ENCODE data around the gene OLFM4.

The OLFM4 gene, protein sequence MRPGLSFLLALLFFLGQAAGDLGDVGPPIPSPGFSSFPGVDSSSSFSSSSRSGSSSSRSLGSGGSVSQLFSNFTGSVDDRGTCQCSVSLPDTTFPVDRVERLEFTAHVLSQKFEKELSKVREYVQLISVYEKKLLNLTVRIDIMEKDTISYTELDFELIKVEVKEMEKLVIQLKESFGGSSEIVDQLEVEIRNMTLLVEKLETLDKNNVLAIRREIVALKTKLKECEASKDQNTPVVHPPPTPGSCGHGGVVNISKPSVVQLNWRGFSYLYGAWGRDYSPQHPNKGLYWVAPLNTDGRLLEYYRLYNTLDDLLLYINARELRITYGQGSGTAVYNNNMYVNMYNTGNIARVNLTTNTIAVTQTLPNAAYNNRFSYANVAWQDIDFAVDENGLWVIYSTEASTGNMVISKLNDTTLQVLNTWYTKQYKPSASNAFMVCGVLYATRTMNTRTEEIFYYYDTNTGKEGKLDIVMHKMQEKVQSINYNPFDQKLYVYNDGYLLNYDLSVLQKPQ

DNA sequence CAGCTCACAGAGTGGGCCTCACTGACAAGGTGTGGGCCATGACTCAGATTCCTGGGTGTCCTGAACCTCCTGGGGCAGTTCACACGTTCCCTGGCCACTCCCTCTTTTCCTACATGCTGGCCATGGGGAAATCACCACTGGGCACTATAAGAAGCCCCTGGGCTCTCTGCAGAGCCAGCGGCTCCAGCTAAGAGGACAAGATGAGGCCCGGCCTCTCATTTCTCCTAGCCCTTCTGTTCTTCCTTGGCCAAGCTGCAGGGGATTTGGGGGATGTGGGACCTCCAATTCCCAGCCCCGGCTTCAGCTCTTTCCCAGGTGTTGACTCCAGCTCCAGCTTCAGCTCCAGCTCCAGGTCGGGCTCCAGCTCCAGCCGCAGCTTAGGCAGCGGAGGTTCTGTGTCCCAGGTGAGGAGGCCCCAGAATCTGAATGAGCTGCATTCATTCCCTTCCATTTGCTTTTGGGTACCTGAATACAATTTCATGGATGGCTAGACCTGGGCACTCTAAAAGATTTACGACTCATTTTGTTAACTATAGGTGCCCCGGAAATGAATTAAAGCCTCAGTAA is at the start of gene OLFM4:
TSS of gene OLFM4 (plus strand) at position 177 of the 567 bp plus-strand sequence. CDS start at position 201, 24 bp downstream.
- in situ Hi-C loops (cut with HindIII; ENCODE audit: low sequenced_read_pairs) = no loop called here
- no peak within 1 kb of the TSS for H3K4me3 ChIP-seq (ENCODE audit: low read depth, low read length)
- TF ChIP-seq, protein P1, sequence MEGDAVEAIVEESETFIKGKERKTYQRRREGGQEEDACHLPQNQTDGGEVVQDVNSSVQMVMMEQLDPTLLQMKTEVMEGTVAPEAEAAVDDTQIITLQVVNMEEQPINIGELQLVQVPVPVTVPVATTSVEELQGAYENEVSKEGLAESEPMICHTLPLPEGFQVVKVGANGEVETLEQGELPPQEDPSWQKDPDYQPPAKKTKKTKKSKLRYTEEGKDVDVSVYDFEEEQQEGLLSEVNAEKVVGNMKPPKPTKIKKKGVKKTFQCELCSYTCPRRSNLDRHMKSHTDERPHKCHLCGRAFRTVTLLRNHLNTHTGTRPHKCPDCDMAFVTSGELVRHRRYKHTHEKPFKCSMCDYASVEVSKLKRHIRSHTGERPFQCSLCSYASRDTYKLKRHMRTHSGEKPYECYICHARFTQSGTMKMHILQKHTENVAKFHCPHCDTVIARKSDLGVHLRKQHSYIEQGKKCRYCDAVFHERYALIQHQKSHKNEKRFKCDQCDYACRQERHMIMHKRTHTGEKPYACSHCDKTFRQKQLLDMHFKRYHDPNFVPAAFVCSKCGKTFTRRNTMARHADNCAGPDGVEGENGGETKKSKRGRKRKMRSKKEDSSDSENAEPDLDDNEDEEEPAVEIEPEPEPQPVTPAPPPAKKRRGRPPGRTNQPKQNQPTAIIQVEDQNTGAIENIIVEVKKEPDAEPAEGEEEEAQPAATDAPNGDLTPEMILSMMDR (IDR thresholded peaks at IDR 0.05; ENCODE audit: low read depth, low read length, missing control alignments) = no peak
- DNase-seq (ENCODE audit: low read depth) = no peak

DNA sequence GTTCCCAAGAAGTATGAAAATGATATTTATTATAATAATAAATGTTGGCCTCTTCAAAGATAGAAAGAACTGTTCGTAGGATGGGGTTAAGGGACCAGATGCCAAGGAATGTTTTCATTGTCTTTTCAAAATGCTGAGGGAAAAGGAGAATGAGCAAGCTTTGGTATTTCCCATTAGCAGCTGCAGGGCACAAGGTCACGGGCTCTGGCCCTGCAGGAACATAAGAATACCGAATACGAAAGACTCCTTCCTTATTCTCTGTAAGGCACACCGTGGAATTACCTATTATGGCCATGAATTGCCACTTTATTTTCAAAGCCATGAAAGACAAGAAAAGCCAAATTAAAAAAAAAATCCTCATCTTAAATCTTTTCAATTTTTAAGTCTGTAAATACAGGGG is 49.6 kb upstream of the OLFM4 start:
- no peak for DNase-seq (ENCODE audit: low read depth)
- in situ Hi-C loops (cut with HindIII; ENCODE audit: low sequenced_read_pairs) = no loop called here
- H3K4me3 ChIP-seq (ENCODE audit: low read depth, low read length) = no peak overlapping the region
- TF ChIP-seq, protein P1 (IDR thresholded peaks at IDR 0.05; ENCODE audit: low read depth, low read length, missing control alignments) = no peak

DNA sequence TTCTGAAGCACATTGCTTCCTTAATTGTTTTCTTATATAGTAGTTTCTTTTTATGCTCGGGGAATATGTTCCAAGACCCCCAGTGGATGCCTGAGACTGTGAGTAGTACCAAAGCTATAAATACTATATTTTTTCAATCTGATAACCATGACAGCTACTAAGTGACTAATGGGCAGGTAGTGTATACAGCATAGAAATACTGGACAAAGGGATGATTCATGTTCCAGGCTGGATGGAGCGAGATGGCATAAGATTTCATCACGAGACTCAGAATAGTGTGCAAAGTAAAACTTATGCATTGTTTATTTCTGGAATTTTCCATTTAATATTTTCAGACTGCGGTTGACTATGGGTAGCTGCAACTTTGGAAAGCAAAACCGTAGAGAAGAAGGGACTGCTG is 47.9 kb upstream of the OLFM4 start:
- in situ Hi-C loops (cut with HindIII; ENCODE audit: low sequenced_read_pairs) = no loop called here
- DNase-seq (ENCODE audit: low read depth) = no peak
- TF ChIP-seq, protein P1 (IDR thresholded peaks at IDR 0.05; ENCODE audit: low read depth, low read length, missing control alignments) = no peak
- H3K4me3 ChIP-seq (ENCODE audit: low read depth, low read length) = no peak overlapping the region

DNA sequence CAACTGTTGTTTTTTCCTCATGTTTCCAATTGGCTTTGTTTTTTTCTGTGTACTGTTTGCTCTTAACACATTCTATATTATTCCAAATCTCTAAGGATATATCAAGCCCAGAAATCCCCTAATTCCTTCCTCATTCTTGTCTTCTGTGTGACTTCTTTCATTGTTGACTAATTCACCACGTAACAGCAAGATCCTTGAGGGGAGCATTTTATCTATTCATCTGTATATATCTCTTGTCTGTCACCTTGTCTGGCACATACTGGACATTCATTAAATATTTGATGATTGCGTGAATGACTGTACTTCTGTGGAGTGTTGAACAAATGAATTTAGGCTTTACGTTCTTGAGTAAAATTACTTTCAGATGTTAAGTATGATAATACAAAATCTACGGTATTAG is 44.8 kb upstream of the OLFM4 start:
- H3K4me3 ChIP-seq (ENCODE audit: low read depth, low read length) = no peak overlapping the region
- DNase-seq (ENCODE audit: low read depth) = no peak
- in situ Hi-C loops (cut with HindIII; ENCODE audit: low sequenced_read_pairs) = no loop called here
- TF ChIP-seq, protein P1 (IDR thresholded peaks at IDR 0.05; ENCODE audit: low read depth, low read length, missing control alignments) = no peak

DNA sequence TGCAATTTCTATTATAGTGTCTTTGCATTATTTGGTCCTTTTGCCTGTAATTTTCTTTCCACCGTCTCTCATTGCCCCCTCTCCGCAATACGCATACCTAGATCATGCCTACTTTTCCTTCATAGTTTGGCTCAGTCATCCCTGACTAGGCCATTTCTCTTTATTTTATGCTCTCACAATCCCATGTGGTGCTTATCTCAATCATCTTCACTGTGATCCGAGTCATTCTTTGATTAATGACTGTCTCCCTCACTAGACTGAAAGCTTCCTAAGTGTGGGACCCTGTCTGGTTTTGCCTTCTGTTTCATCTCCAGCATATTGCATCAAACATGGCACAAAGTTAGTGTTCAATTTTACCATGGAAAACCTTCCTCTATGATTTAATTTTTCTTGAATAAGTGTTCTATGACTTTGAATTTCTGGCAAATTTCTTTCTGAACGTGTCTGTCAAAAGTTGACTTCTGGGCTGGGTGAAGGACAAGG is 43.7 kb upstream of the OLFM4 start:
- no peak overlapping the region for H3K4me3 ChIP-seq (ENCODE audit: low read depth, low read length)
- no peak for DNase-seq (ENCODE audit: low read depth)
- in situ Hi-C loops (cut with HindIII; ENCODE audit: low sequenced_read_pairs) = loop anchor here (5.0 kb wide), 1 partner anchor 48 kb away; no protein-coding TSS in a partner anchor
- TF ChIP-seq, protein P1 (IDR thresholded peaks at IDR 0.05; ENCODE audit: low read depth, low read length, missing control alignments) = no peak

DNA sequence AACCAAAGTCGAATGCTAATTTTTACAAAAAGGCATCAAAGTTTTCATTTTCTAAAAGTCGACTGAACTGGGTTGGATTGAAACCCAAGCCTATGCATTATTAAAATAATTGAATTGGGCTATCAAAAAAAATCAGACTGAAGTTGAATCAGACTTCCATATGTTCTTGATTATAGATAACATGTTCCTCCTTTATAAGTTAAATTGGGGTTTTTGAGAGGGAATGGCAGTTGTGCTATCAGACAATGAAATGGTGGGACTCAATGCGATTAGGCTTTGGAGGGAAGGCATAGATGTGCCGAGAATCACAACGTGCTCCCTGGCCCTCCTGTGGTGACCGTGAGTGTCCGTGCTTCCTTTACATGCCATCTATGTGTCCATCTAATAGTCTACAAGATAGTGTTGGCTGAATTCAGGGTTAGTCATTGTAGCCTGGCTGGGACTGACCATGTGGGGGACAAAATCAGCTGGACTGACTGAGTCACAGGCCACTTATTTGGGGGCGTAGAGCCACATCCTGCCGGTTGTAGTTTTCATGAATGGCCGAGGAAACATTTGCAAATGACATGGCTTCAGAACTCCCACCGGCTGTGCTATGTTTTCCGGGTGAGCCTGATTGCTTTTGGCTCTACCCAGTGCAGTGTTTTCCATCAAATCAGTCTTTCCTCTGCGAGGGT is 37.1 kb upstream of the OLFM4 start:
- TF ChIP-seq, protein P1 (IDR thresholded peaks at IDR 0.05; ENCODE audit: low read depth, low read length, missing control alignments) = no peak
- DNase-seq (ENCODE audit: low read depth) = no peak
- no peak overlapping the region for H3K4me3 ChIP-seq (ENCODE audit: low read depth, low read length)
- in situ Hi-C loops (cut with HindIII; ENCODE audit: low sequenced_read_pairs) = no loop called here
